HepG2 (cell line): ENCODE measurements around the gene NUDT6. TPM values are rescaled to one million over a fixed set of nuclear protein-coding genes. Genes with fewer than 3 reads are reported as not detected.

ENCODE experiments used
- ATAC-seq: fragments of 200-7000 bp; cut with Tn5 transposase; 3 replicates; pipeline ENCODE4 v1.9.1; 2020; ENCODE audit warnings: mild to moderate bottlenecking, moderate library complexity
- BruUV-seq: library from RNA; stranded (reverse); fragments of 400-500 nt; replicated peaks from 2 replicates; lab custom pipeline; 2021; lab: Mats Ljungman, UMichigan
- CTCF ChIA-PET: fragments of 300-600 bp; formaldehyde crosslinking; extraction: SDS; loops from one replicate; lab custom pipeline; 2021; ENCODE audit warnings: low total read pairs, inconsistent platforms, low intra/inter-chr PET ratio; lab: Yijun Ruan, JAX
- POLR2A ChIA-PET: fragments of 350-600 bp; sonication (Branson Sonifier 250); formaldehyde crosslinking; loops from one replicate; lab custom pipeline; 2020; ENCODE audit warnings: antibody characterized with exemption, inconsistent platforms; lab: Yijun Ruan, JAX
- DNase-seq: peaks from one replicate; pipeline ENCODE4 v3.0.0-alpha.2; 2015; ENCODE audit warnings: low spot score
- FAIRE-seq: peaks from 3 replicates; lab custom pipeline; 2011; peaks lifted over from hg19 to GRCh38; lab: Jason Lieb, UNC
- H2AFZ ChIP-seq: one replicate; pipeline ENCODE4 v1.6.1; 2011; ENCODE audit warnings: low read length, inconsistent platforms
- H3K27ac ChIP-seq: fragments of 300-600 bp; 3 replicates; pipeline ENCODE4 v1.8.0; 2011; ENCODE audit warnings: mixed run types, mild to moderate bottlenecking, mixed read lengths, low read length, inconsistent platforms; ENCODE audit not compliant: insufficient read depth; ENCODE audit errors: extremely low read length
- H3K27me3 ChIP-seq, 2 experiments: fragments of 200-600 bp in 1 of 2; 2 replicates in 1 of 2; 3 replicates in 1 of 2; pipeline versions ENCODE4 v1.6.0 to v1.8.0; 2011; ENCODE audit warnings: low read length in 2 of 2, mild to moderate bottlenecking in 2 of 2, moderate library complexity in 2 of 2, inconsistent platforms in 1 of 2; ENCODE audit not compliant: insufficient read depth in 2 of 2, control insufficient read depth in 1 of 2
- H3K36me3 ChIP-seq, 2 experiments: fragments of 200-600 bp in 1 of 2; replicated peaks in 1 of 2; 2 replicates in 1 of 2; 3 replicates in 1 of 2; pipeline versions ENCODE4 v1.5.1 to v1.8.0; 2011; ENCODE audit warnings: low read length in 2 of 2, inconsistent platforms in 1 of 2; ENCODE audit not compliant: insufficient read depth in 2 of 2, control insufficient read depth in 1 of 2
- H3K4me1 ChIP-seq: 2 replicates; pipeline ENCODE4 v1.5.1; 2012; ENCODE audit warnings: low read length, inconsistent platforms; ENCODE audit not compliant: insufficient read depth
- H3K4me2 ChIP-seq: 2 replicates; pipeline ENCODE4 v1.6.0; 2011; ENCODE audit warnings: low read depth, low read length, inconsistent platforms
- H3K4me3 ChIP-seq, 3 experiments: fragments of 200-600 bp in 1 of 3; sonication (generic), shearing (Covaris generic) in 1 of 3; replicated peaks in 1 of 3; 2 replicates each; pipeline ENCODE4 v1.5.1; 2011 to 2016; ENCODE audit warnings: low read length in 3 of 3, inconsistent platforms in 2 of 3, low read depth in 2 of 3, mild to moderate bottlenecking in 2 of 3, control low read depth in 1 of 3, mixed read lengths in 1 of 3; ENCODE audit not compliant: insufficient read depth in 1 of 3
- H3K79me2 ChIP-seq: one replicate; pipeline ENCODE4 v1.6.1; 2011; ENCODE audit warnings: low read length, inconsistent platforms; ENCODE audit not compliant: insufficient read depth
- H3K9ac ChIP-seq: 2 replicates; pipeline ENCODE4 v1.6.0; 2011; ENCODE audit warnings: mild to moderate bottlenecking, low read depth, low read length, inconsistent platforms; ENCODE audit not compliant: insufficient read depth
- H3K9me3 ChIP-seq: 2 replicates; pipeline ENCODE4 v1.5.1; 2012; ENCODE audit warnings: mild to moderate bottlenecking, low read length
- H4K20me1 ChIP-seq: 2 replicates; pipeline ENCODE4 v1.6.0; 2011; ENCODE audit warnings: inconsistent platforms, mild to moderate bottlenecking, low read length, moderate library complexity; ENCODE audit not compliant: insufficient read depth
- ADNP ChIP-seq: sonication (generic); formaldehyde crosslinking; IDR thresholded peaks from 2 replicates; pipeline ENCODE4 v1.4.0; 2020; ENCODE audit warnings: missing genetic modification reagents
- BORCS8-MEF2B ChIP-seq: sonication (generic); formaldehyde crosslinking; IDR thresholded peaks from 2 replicates; pipeline ENCODE4 v1.8.0; 2022; ENCODE audit warnings: mild to moderate bottlenecking, missing genetic modification reagents
- DR1 ChIP-seq: sonication (generic); formaldehyde crosslinking; IDR thresholded peaks from 2 replicates; pipeline ENCODE4 v1.8.0; 2021; ENCODE audit warnings: mild to moderate bottlenecking, missing genetic modification reagents, inconsistent platforms
- ISL2 ChIP-seq: sonication (generic); formaldehyde crosslinking; IDR thresholded peaks from 2 replicates; pipeline ENCODE4 v1.5.0; 2020; ENCODE audit warnings: missing genetic modification reagents
- ISX ChIP-seq: sonication (generic); formaldehyde crosslinking; conservative IDR thresholded peaks from 2 replicates; pipeline ENCODE4 v1.5.0; 2020; ENCODE audit warnings: missing genetic modification reagents
- KAT8 ChIP-seq: IDR thresholded peaks from 2 replicates; pipeline ENCODE4 v1.6.1; 2016; ENCODE audit warnings: missing genetic modification reagents, missing compliant biosample characterization
- KDM2A ChIP-seq: sonication (generic); formaldehyde crosslinking; IDR thresholded peaks from 2 replicates; pipeline ENCODE4 v1.4.0; 2020; ENCODE audit warnings: low read depth, missing genetic modification reagents, borderline replicate concordance
- MEIS2 ChIP-seq: sonication (generic); formaldehyde crosslinking; IDR thresholded peaks from 2 replicates; pipeline ENCODE4 v1.9.0; 2021; ENCODE audit warnings: mild to moderate bottlenecking, missing genetic modification reagents
- NR0B2 ChIP-seq: sonication (generic); formaldehyde crosslinking; IDR thresholded peaks from 2 replicates; pipeline ENCODE4 v1.4.0; 2020; ENCODE audit warnings: mild to moderate bottlenecking, missing genetic modification reagents
- NR2F6 ChIP-seq, 2 experiments: IDR thresholded peaks; 2 replicates each; pipeline ENCODE4 v1.6.1; 2016; ENCODE audit warnings: antibody characterized with exemption in 1 of 2, mild to moderate bottlenecking in 1 of 2
- RBAK ChIP-seq: sonication (generic); formaldehyde crosslinking; IDR thresholded peaks from 2 replicates; pipeline ENCODE4 v1.5.1; 2020; ENCODE audit warnings: mild to moderate bottlenecking, missing genetic modification reagents
- ZBTB3 ChIP-seq: sonication (generic); formaldehyde crosslinking; IDR thresholded peaks from 2 replicates; pipeline ENCODE4 v1.4.0; 2020; ENCODE audit warnings: low read depth, mild to moderate bottlenecking, moderate library complexity, missing genetic modification reagents, borderline replicate concordance
- ZC3H4 ChIP-seq: sonication (generic); formaldehyde crosslinking; IDR thresholded peaks from 2 replicates; pipeline ENCODE4 v1.4.0; 2020; ENCODE audit warnings: missing genetic modification reagents, borderline replicate concordance
- ZFP37 ChIP-seq: sonication (generic); formaldehyde crosslinking; IDR thresholded peaks from 2 replicates; pipeline ENCODE4 v1.4.0; 2020; ENCODE audit warnings: missing genetic modification reagents, borderline replicate concordance
- ZNF180 ChIP-seq: sonication (generic); formaldehyde crosslinking; IDR thresholded peaks from 2 replicates; pipeline ENCODE4 v1.4.0; 2020; ENCODE audit warnings: low read depth, missing genetic modification reagents, borderline replicate concordance
- ZNF205 ChIP-seq: IDR thresholded peaks from 2 replicates; pipeline ENCODE4 v1.6.1; 2018; ENCODE audit warnings: missing biosample characterization, missing genetic modification reagents
- ZNF564 ChIP-seq: sonication (generic); formaldehyde crosslinking; IDR thresholded peaks from 2 replicates; pipeline ENCODE4 v1.8.1; 2023; ENCODE audit warnings: mild to moderate bottlenecking, missing genetic modification reagents
- ZNF614 ChIP-seq: IDR thresholded peaks from 2 replicates; pipeline ENCODE4 v1.6.1; 2018; ENCODE audit warnings: missing biosample characterization, missing genetic modification reagents, inconsistent platforms, borderline replicate concordance
- ZNF704 ChIP-seq: sonication (generic); formaldehyde crosslinking; IDR thresholded peaks from 2 replicates; pipeline ENCODE4 v1.8.1; 2023; ENCODE audit warnings: mild to moderate bottlenecking, inconsistent platforms, moderate library complexity, missing genetic modification reagents, borderline replicate concordance
- WGBS: methylation state at CpG from one replicate; pipeline ENCODE4 v1.1.6; 2017; ENCODE audit warnings: low lambda C conversion rate; 5-methylcytosine and 5-hydroxymethylcytosine counted together
- in situ Hi-C: cut with HindIII; loops from 2 replicates; pipeline ENCODE4 v1.10.0; 2017; ENCODE audit warnings: low pct_unique_long_range_greater_than_20kb; ENCODE audit not compliant: extremely low pct_ligation_motif_present
- intact Hi-C: fragments of 100-400 bp; cut with micrococcal nuclease; formaldehyde crosslinking; loops from one replicate; pipeline ENCODE4 v1.10.0; 2022; ENCODE audit not compliant: unreplicated experiment
- polyA plus RNA-seq, 8 experiments: library from polyadenylated mRNA; depleted of rRNA in 3 of 8; stranded (reverse) in 7 of 8; unstranded in 1 of 8; fragments of >200 nt; fragmentation: Illumina TruSeq in 4 of 8; extraction: Trizol in 4 of 8; gene quantifications; 2 replicates each; pipeline versions ENCODE4 v1.2.1 to v1.2.3, GENCODE V29; 2011 to 2016; ENCODE audit warnings: low read depth in 4 of 8, missing spikeins in 1 of 8, mixed read lengths in 1 of 8; ENCODE audit not compliant: insufficient read depth in 1 of 8
- total RNA-seq, 5 experiments: library from RNA; depleted of rRNA; stranded (reverse); fragments of >200 nt; fragmentation: Illumina TruSeq; extraction: Trizol; gene quantifications; 2 replicates each; pipeline ENCODE4 v1.2.3, GENCODE V29; 2016; ENCODE audit warnings: low read depth in 1 of 5

Gene NUDT6
- total and polyA plus RNA-seq, 2 of the 13 experiments (the other 11 are each of a cell fraction or from before 2014, with no cell fraction given) = 4.8 to 8.3 TPM

DNA sequence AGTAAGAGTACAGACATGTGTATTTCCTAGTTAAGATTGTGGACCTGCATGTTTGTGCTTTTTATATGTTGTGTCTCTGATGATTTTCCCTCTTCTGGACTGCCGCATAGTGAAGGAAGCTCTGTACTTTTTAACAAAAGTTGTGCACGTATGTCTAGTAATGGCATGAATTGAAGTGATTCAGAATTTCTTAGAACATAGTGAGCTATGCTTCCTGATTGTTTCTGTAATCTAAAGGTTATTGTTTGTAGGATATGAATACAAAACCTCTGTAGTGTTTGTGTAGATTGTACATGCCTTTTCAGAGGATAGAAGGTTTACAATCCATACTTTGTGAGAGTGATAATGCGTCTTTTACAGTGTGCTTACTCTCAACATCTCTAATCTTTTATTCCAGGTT lies 37.0 kb upstream of the NUDT6 start:
- FAIRE-seq = no peak
- DNase-seq = no peak
- BruUV-seq = no TSS peak
- no peak overlapping the region for H2AFZ ChIP-seq
- no peak overlapping the region for H3K27ac ChIP-seq
- WGBS = 100% methylated on average over 3 of the region's 3 CpGs
- H3K4me3 ChIP-seq = no peak overlapping the region
- H3K27me3 ChIP-seq = no peaks in the 10 kb centered on the region
- H3K4me2 ChIP-seq = no peak overlapping the region
- CTCF ChIA-PET = no interaction called here
- no peaks in the 10 kb centered on the region for H3K9me3 ChIP-seq
- ATAC-seq = no peak
- TF ChIP-seq MEIS2 (CRISPR knock-in tag) (no peak), ZBTB3 (CRISPR knock-in tag) (no peak), ADNP (CRISPR knock-in tag) (no peak), NR0B2 (CRISPR knock-in tag) (no peak), ZNF180 (CRISPR knock-in tag) (no peak), BORCS8-MEF2B (CRISPR knock-in tag) (no peak)
- TF ChIP-seq, all 625 proteins: peak for 0
- Histone ChIP-seq H3K36me3 (peaks cover 0 to 4% of the 10 kb centered on the region in 2 experiments; a peak in 1 of 5 replicates), H3K79me2 (no peaks in the 10 kb centered on the region), H3K9ac (no peak overlapping the region), H4K20me1 (no peaks in the 10 kb centered on the region), H3K4me1 (no peaks in the 10 kb centered on the region)
- in situ Hi-C loops = no loop called here
- POLR2A ChIA-PET = no interaction called here
- intact Hi-C loops = no loop called here

DNA sequence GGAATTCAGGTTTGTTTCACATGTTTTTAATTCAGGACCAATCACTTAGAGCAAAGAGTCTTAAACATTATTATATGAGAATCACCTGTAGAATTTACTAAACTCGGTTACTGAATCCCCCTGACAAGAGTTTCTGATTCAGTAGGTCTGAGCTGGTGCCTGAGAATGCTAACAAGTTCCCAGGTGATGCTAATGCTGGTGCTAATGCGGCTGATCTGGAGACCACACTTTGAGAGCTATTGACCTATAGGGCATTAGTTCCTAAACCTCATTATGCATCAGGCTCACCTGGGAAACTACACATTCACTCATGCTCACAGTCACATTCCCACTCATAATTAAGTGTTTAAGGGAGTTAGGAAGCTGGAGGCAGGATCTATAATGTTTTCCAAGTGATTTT lies 36.1 kb upstream of the NUDT6 start:
- no peak for FAIRE-seq
- no TSS peak for BruUV-seq
- Histone ChIP-seq H3K27me3 (no peaks in the 10 kb centered on the region), H3K9ac (no peak overlapping the region), H3K36me3 (peaks cover 2 to 8% of the 10 kb centered on the region in 2 experiments; a peak in 2 of 5 replicates), H4K20me1 (no peaks in the 10 kb centered on the region), H3K79me2 (no peaks in the 10 kb centered on the region), H3K4me3 (no peak overlapping the region), H3K27ac (no peak overlapping the region), H2AFZ (no peak overlapping the region), H3K4me1 (no peaks in the 10 kb centered on the region), H3K9me3 (no peaks in the 10 kb centered on the region), H3K4me2 (no peak overlapping the region)
- 100% methylated on average over 2 of the region's 2 CpGs for WGBS
- in situ Hi-C loops (no loop called here), intact Hi-C loops (no loop called here)
- no peak for DNase-seq
- CTCF ChIA-PET = no interaction called here
- ATAC-seq = no peak
- no peak for TF ChIP-seq NR2F6 (IDR thresholded peaks at IDR 0.05)
- no peak for TF ChIP-seq NR2F6 (CRISPR knock-in tag; IDR thresholded peaks at IDR 0.05)
- TF ChIP-seq ZC3H4 (CRISPR knock-in tag) = no peak
- TF ChIP-seq ISX (CRISPR knock-in tag) = no peak
- no peak for TF ChIP-seq KDM2A (CRISPR knock-in tag)
- TF ChIP-seq DR1 (CRISPR knock-in tag) = no peak
- no peak for TF ChIP-seq RBAK
- no peak for TF ChIP-seq ZNF564
- no peak for TF ChIP-seq ZFP37 (CRISPR knock-in tag)
- no peak for TF ChIP-seq ZNF614 (CRISPR knock-in tag)
- no peak for TF ChIP-seq KAT8 (CRISPR knock-in tag)
- no peak for TF ChIP-seq ZNF704 (CRISPR knock-in tag)
- TF ChIP-seq ISL2 (CRISPR knock-in tag) = no peak
- no peak for TF ChIP-seq ZNF205 (CRISPR knock-in tag)
- POLR2A ChIA-PET = no interaction called here
